Spleen (tissue), 11 donors: ENCODE results near the gene PADI2. TPM values are rescaled to one million over a fixed set of nuclear protein-coding genes. Genes with fewer than 3 reads are reported as not detected.
A peak's percentile ranks its signal among the peaks of the same experiment; 100 is the strongest.

Experiments
- DNase-seq: peaks from one replicate; pipeline ENCODE4 v3.0.0-alpha.2; 2020
- H3K27ac ChIP-seq, 8 donors: fragments of 200-600 bp; sonication (generic) in 7 of 8; 1 replicate in 4 of 8; 2 replicates in 4 of 8; pipeline versions ENCODE4 v1.5.0 to v1.8.0; 2016 to 2021; ENCODE audit warnings: inconsistent platforms in 4 of 8, mild to moderate bottlenecking in 4 of 8, moderate library complexity in 1 of 8
- H3K27me3 ChIP-seq, 7 donors: fragments of 200-600 bp; sonication (generic) in 6 of 7; replicated peaks in 1 of 7; 1 replicate in 4 of 7; 2 replicates in 3 of 7; pipeline versions ENCODE4 v1.5.0 to v1.8.0; 2016 to 2021; ENCODE audit warnings: inconsistent platforms in 3 of 7, mild to moderate bottlenecking in 1 of 7
- H3K36me3 ChIP-seq, 6 donors: fragments of 200-600 bp; sonication (generic) in 5 of 6; 1 replicate in 4 of 6; 2 replicates in 2 of 6; pipeline versions ENCODE4 v1.5.0 to v1.8.0; 2016 to 2021; ENCODE audit warnings: inconsistent platforms in 2 of 6
- H3K4me1 ChIP-seq, 6 donors: fragments of 200-600 bp; sonication (generic) in 5 of 6; 1 replicate in 3 of 6; 2 replicates in 3 of 6; pipeline versions ENCODE4 v1.5.0 to v1.8.0; 2016 to 2021; ENCODE audit warnings: inconsistent platforms in 3 of 6
- H3K4me3 ChIP-seq, 8 donors: fragments of 200-600 bp; sonication (generic) in 7 of 8; 1 replicate in 4 of 8; 2 replicates in 4 of 8; pipeline versions ENCODE4 v1.5.0 to v1.8.0; 2016 to 2021; ENCODE audit warnings: inconsistent platforms in 4 of 8, mild to moderate bottlenecking in 4 of 8, moderate library complexity in 2 of 8
- H3K9me3 ChIP-seq, 8 donors: fragments of 200-600 bp; sonication (generic) in 7 of 8; 1 replicate in 4 of 8; 2 replicates in 4 of 8; pipeline versions ENCODE4 v1.5.0 to v1.8.0; 2016 to 2021; ENCODE audit warnings: inconsistent platforms in 4 of 8
- POLR2A ChIP-seq, 3 donors: fragments of 450-650 bp; IDR thresholded peaks; one replicate each; pipeline ENCODE4 v1.5.1; 2017; ENCODE audit warnings: antibody characterized with exemption in 3 of 3, mild to moderate bottlenecking in 1 of 3
- POLR2AphosphoS5 ChIP-seq, 3 donors: sonication (generic); formaldehyde crosslinking; IDR thresholded peaks; one replicate each; pipeline ENCODE4 v1.5.1; 2017; ENCODE audit warnings: antibody characterized with exemption in 3 of 3
- WGBS, 5 donors: extraction: QIAGEN DNeasy Blood & Tissue Kit in 3 of 5; methylation state at CpG; one replicate each; pipeline versions ENCODE4 v1.1.5 to v1.1.7; 2013 to 2018; 5-methylcytosine and 5-hydroxymethylcytosine counted together
- intact Hi-C: fragments of 100-400 bp; cut with DNase I; formaldehyde crosslinking; loops from one replicate; pipeline ENCODE4 v1.15.0; 2023; ENCODE audit warnings: low total_unique reads
- polyA plus RNA-seq, 3 donors: library from polyadenylated mRNA; stranded (reverse); fragments of 200-250 nt; gene quantifications; one replicate each; pipeline ENCODE4 v1.2.1, GENCODE V29; 2013
- total RNA-seq, 7 donors: library from RNA; depleted of rRNA in 3 of 7; stranded (reverse); fragments of >200 nt in 3 of 7; fragmentation: NEBNext Ultra II Directional in 4 of 7; extraction: Animal tissue kit (Norgen Biotek cat#: 25700) in 4 of 7; gene quantifications; one replicate each; pipeline versions ENCODE4 v1.1.0 to v1.2.1, GENCODE V29; 2016 to 2021
- TF ChIP-seq, protein P1 (sequence below), 11 experiments: fragments of 200-600 bp in 7 of 11; fragments of 450-650 bp in 4 of 11; sonication (generic) in 4 of 11; IDR thresholded peaks in 8 of 11; conservative IDR thresholded peaks in 3 of 11; 1 replicate in 7 of 11; 2 replicates in 4 of 11; pipeline versions ENCODE4 v1.4.0 to v1.8.0; 2016 to 2021; ENCODE audit warnings: antibody characterized with exemption in 11 of 11, inconsistent platforms in 4 of 11, mild to moderate bottlenecking in 1 of 11
- donor health status: healthy with polysubstance abuse.
- donor health status: DM: no; HTN: no; CAD: no; lungs with moderate emphysema.
- donor health status: DM: no; HTN: no; CAD: no.
- donor health status: Bipolar disorder and iron deficiency.
- donor health status: healthy.
- donor health status: DM: no; HTN: no; CAD: no.
- donor health status: DM: yes; HTN: yes; CAD: no.

The PADI2 gene
- total and polyA plus RNA-seq, 10 donors, result 0.50 to 63.6 (median 18.6) TPM

DNA sequence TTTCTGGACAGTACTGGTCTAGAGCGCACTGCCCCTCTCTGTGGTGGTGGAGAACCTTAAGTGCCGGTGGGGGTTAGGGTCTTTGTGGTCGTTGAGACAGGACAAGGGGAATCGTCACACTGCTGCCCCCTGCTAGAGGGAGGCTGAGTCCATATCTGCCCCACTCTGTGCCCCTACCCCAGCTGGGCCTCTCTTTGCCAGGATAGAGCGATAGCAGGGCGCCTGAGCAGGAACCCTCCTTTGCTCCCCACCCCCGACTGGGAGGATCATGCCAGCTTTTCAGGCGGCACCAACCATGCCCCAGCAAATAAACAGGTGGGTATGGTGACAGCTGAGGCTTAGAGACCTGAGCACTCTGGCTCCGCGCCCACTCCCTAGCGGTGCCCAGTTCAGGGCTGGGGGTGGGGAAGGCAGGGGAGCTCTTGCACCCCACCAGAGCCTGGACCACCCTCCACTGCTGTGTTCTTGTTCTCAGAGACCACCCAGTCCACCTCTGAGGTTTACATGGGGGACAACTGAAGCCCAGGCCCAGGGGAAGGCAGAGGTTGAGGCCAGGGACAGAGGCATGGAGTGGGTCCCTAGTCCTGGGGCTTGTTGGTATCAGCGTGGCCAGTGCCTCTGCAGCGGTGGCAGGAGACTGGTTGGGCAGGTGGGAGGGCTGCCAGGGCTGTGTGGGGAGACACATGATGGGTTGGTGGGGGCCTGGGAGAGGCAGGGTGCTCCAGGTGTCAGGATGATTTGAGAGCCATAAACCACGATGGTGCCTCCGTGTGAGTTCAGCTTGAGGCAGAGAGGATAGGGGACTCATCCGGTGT lies 1.6 kb downstream of the PADI2 start:
- TF ChIP-seq POLR2A (IDR thresholded peaks at IDR 0.05) (no peak), POLR2AphosphoS5 (IDR thresholded peaks at IDR 0.05) (no peak)
- TF ChIP-seq, protein P1, sequence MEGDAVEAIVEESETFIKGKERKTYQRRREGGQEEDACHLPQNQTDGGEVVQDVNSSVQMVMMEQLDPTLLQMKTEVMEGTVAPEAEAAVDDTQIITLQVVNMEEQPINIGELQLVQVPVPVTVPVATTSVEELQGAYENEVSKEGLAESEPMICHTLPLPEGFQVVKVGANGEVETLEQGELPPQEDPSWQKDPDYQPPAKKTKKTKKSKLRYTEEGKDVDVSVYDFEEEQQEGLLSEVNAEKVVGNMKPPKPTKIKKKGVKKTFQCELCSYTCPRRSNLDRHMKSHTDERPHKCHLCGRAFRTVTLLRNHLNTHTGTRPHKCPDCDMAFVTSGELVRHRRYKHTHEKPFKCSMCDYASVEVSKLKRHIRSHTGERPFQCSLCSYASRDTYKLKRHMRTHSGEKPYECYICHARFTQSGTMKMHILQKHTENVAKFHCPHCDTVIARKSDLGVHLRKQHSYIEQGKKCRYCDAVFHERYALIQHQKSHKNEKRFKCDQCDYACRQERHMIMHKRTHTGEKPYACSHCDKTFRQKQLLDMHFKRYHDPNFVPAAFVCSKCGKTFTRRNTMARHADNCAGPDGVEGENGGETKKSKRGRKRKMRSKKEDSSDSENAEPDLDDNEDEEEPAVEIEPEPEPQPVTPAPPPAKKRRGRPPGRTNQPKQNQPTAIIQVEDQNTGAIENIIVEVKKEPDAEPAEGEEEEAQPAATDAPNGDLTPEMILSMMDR (IDR thresholded peaks at IDR 0.05 in 8 of 11, conservative IDR thresholded peaks at IDR 0.05 in 3 of 11), result no peak

GRCh38 chr1:17116643-17117042 lies 2.6 kb downstream of the PADI2 start:
- DNase-seq, result no peak
- intact Hi-C loops, result no loop called here
- Histone ChIP-seq H3K4me3 (no peak overlapping the region), H3K27ac (peak overlapping the region in 1 of 8 donors; percentile 94), H3K9me3 (no peaks in the 10 kb centered on the region), H3K4me1 (peaks cover 5 to 66% (median 22%) of the 10 kb centered on the region in 6 donors), H3K27me3 (peaks cover 0 to 56% (median 23%) of the 10 kb centered on the region in 7 donors), H3K36me3 (no peaks in the 10 kb centered on the region)
- no peak for TF ChIP-seq POLR2AphosphoS5 (IDR thresholded peaks at IDR 0.05)
- TF ChIP-seq POLR2A (IDR thresholded peaks at IDR 0.05), result no peak
- TF ChIP-seq, protein P1 (IDR thresholded peaks at IDR 0.05 in 8 of 11, conservative IDR thresholded peaks at IDR 0.05 in 3 of 11), result no peak
- 29 to 79% (median 62%) methylated on average over 1 of the region's 1 CpG for WGBS, 5 donors

More for the DNA sequence above, 1.6 kb downstream of the PADI2 start:
- intact Hi-C loops, result no loop called here
- Histone ChIP-seq H3K36me3 (no peaks in the 10 kb centered on the region), H3K27ac (peak overlapping the region in 3 of 8 donors; percentile 24 to 94 (median 86)), H3K4me1 (peaks cover 5 to 69% (median 23%) of the 10 kb centered on the region in 6 donors), H3K4me3 (peak overlapping the region in 5 of 8 donors; percentile 48 to 74 (median 53)), H3K9me3 (no peaks in the 10 kb centered on the region), H3K27me3 (peaks cover 0 to 56% (median 23%) of the 10 kb centered on the region in 7 donors)
- DNase-seq, result no peak
- 66 to 74% (median 71%) methylated on average over 16 of the region's 16 CpGs for WGBS, 5 donors

- H3K27me3 ChIP-seq, result peaks cover 0 to 35% (median 13%) of the 10 kb centered on the region in 7 donors
- 38 to 69% (median 62%) methylated on average over 4 to 7 of the region's 7 CpGs for WGBS, 5 donors
- no peak overlapping the region for H3K4me3 ChIP-seq
- no peaks in the 10 kb centered on the region for H3K36me3 ChIP-seq
- no peak overlapping the region for H3K27ac ChIP-seq
- no peaks in the 10 kb centered on the region for H3K9me3 ChIP-seq
- DNase-seq, result no peak
- H3K4me1 ChIP-seq, result peaks cover 0 to 42% (median 9%) of the 10 kb centered on the region in 6 donors
- TF ChIP-seq POLR2AphosphoS5 (IDR thresholded peaks at IDR 0.05) (no peak), POLR2A (IDR thresholded peaks at IDR 0.05) (no peak)
- TF ChIP-seq, protein P1 (IDR thresholded peaks at IDR 0.05 in 8 of 11, conservative IDR thresholded peaks at IDR 0.05 in 3 of 11), result no peak
- intact Hi-C loops, result no loop called here
Observed at GRCh38 chr1:17113963-17114362, 5.3 kb downstream of the PADI2 start.
